HG02884 (cell line): ENCODE results near the gene MEIG1.
"Not testable (repeated sequence)": the region's sequence is repeated elsewhere in the genome, so short reads cannot be mapped to it uniquely, and the experiment has no call there.

Source experiments
- ATAC-seq: cut with Tn5 transposase; IDR thresholded peaks from one replicate; pipeline ENCODE4 v1.9.1; 2021; ENCODE audit warnings: mild to moderate bottlenecking, moderate library complexity; ENCODE audit not compliant: unreplicated experiment

The MEIG1 gene

GRCh38 chr10:14954001-14954770 is 5.0 kb upstream of the MEIG1 start, which contains the start of gene DCLRE1C:
DCLRE1C (minus strand) TSS chr10:14954096; CDS start chr10:14954010, 86 bp downstream.
- peak; percentile 74 for ATAC-seq

- ATAC-seq, result no peak
Measured at GRCh38 chr10:14954934-14955333, 4.3 kb upstream of the MEIG1 start.

- ATAC-seq, result no peak
Measured at GRCh38 chr10:14958872-14959220, 342 bp upstream of the MEIG1 start.

DNA sequence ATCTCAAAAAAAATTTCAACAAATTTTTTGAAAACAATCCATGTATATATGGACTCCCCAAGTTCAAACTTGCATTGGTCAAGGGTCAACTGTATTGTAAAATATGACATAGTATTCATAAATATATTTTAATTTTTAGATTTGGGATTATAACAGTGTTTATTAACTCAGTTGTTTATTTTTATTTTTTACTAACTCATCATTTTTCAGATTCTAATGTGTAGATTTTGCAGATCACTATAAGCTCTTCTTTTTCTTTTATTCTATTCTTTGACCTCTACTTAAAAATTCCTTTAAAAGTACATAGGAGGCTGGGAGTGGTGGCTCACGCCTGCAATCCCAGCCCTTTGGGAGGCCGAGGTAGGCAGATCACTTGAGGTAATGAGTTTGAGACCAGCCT is 8.7 kb downstream of the MEIG1 start:
- ATAC-seq, result no peak

DNA sequence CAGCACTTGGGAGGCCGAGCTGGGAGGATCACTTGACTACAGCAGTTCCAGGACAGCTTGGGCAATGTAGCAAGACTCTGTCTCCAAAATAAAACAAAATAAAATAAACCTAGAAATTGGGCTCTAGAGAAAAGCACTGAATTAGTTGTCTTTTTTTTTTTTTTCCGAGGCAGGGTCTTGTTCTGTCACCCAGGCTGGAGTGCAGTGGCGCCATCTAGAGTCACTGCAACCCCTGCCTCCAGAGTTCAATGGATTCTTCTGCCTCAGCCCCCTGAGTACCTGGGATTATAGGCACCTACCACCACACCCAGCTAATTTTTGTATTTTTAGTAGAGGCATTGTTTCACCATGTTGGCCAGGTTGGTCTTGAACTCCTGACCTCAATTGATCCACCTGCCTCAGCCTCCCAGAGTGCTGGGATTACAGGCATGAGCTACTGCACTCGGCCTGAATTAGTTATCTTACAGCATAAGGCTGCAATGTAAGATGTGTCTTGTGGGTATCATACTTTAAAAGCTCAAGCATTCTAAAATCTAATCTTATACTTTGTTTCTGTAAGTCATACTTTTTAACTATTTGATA is 12.8 kb downstream of the MEIG1 start:
- ATAC-seq, result no peak

DNA sequence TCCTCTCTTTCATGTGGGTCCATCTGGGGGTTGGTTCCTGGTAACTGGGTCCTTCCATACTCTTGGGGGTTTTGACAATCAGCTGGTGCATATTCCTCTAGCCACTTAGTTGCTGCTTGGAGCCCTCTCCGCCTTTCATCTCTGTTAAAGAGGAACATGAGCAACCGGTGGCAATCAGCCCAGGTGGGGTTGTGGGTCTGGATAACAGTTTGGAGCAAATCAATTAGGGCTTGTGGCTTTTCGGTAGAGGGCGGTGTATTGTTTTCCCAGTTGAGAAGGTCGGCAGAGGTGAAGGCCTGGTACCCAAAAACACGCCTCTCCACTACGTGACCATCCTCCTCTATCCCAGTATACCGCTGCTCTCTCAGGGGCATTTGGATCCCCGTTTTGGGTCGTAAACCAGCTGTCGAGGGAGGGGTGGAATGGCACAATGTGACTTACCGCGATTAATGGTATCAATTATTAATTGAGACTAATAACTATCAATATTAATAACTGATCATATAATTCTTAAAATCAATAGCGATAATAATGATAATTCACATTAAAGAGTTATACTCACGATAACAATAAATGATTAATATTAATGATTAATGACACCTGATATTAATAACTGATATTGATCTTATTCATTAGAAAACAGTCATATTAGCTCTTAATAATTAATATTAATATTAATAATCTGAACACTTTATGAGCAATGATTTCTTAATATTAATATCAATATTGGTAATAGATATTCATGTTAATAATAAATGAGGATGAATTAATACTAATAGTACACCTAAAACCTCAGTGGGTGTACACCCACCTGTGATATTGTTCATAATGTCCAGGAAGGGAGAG is 15.2 kb downstream of the MEIG1 start:
- not testable (repeated sequence) for ATAC-seq

DNA sequence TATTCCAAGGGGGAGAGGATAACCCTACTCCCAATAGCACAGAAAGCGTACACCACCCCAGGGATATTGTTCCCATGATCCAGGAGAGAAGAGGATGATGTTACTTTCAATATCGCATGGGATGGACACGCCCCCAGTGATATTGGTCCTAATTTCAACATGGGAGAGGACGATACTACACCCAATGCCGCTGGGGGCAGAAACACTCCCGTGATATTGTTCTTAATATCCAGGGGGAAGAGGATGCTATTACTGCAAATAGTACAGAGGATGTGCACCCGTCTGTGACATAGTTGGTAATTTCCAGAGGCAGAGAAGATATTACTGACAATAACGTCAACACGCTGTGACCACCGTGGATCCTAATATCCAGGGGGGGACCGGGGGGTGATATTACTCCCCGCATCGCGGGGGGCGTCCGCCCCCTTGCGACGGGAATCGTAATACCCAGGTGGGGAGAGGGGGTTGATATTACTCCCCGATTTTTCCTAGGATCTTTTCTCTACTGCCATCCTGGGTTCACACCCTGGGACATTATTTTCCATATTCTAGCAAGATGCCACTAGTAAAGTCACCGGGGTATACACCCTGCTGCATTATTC is 16.6 kb downstream of the MEIG1 start:
- no peak for ATAC-seq

DNA sequence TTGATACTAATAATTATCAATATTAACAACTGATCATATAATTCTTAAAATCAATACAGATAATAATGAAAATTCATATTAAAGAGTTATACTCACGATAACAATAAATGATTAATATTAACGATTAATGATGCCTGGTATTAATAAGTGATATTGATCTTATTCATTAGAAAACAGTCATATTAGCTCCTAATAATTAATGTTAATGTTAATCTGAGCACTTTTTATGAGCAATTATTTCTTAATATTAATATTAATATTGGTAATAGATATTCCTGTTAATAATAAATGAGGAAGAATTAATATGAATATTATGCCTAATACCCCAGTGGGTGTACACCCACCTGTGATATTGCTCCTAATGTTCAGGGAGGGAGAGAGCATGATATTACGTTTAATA is 23.6 kb downstream of the MEIG1 start:
- no peak for ATAC-seq

DNA sequence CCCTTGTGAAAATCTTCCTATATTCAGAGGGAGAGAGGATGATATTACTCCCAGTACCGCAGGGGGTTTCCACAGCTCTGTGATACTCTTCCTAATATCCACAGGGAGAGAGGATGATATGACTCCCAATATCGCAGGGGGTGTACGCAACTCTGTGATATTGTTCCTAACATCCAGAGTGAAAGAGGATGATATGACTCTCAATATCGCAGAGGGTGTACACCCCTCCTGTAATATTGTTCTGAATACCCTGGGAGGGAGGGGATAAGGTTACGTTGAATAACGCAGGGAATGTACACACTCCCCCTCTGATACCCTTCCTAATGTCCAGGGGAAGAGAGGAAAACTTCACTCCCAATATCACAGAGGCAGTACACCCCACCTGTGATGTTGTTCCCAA is 30.4 kb downstream of the MEIG1 start:
- not testable (repeated sequence) for ATAC-seq

DNA sequence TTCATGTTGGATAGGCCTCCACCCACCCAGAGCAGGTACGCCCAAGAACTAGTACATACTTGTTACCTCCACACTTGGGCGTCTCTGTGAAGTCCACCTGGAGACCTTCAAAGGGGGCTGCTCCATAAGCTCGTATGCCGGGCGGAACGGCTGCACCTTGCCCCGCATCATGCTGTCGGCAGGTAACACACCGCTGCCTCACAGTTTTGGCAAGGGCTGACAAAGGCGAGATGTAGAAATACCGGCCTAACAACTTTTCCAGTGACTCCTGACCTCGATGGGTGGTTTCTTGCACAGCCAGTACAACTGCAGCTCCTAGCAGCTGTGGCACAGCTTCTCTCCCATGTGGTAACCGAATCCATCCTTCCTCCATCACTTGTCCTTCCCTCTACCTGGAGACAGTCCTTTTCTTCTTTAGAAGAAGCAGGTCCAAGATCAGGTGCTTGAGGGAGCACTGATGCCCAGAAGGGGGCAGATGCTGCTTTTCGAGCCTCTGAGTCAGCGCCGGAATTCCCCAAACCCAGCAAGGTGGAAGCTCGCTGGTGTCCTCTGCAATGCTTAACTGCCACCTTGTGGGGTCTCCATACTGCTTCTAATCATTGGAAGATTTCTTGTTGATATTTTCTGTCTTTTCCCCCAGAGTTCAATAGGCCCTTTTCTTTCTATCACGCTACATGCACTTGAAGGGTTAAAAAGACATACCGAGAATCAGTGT is 32.0 kb downstream of the MEIG1 start:
- ATAC-seq, result not testable (repeated sequence)

DNA sequence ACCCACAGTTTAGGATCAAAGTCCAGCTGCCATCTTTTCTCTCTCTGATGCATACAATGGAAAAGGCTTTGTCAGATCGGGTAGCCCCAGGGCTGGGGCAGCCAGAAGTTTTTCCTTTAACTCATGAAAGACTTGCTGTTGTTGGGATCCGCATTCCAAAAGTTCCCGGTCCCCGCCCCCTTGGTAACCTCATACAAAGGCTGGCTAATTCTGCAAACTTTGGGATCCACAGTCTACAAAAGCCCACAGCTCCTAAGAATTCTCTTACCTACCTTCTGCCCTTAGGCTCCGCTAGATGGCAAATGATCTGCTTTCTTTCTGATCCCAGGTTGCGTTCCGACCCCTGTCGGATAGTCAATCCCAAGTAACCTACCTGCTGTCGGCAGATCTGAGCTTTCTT is 33.1 kb downstream of the MEIG1 start:
- not testable (repeated sequence) for ATAC-seq

GRCh38 chr10:14993500-14994455 is 34.6 kb downstream of the MEIG1 start:
- ATAC-seq, result not testable (repeated sequence)

- ATAC-seq, result no peak
Measured at GRCh38 chr10:14995964-14996565, 36.9 kb downstream of the MEIG1 start.

DNA sequence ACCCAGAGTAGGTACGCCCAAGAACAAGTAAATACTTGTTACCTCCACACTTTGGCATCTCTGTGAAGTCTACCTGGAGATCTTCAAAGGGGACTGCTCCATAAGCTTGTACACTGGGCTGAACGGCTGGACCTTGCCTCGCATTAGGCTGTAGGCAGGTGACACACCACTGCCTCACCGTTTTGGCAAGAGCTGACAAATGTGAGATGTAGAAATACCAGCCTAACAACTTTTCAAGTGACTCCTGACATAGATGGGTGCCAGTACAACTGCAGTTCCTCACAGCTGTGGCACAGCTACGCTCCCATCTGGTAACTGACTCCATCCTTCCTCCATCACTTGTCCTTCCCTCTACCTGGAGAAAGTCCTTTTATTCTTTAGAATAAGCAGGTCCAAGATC is 54.3 kb downstream of the MEIG1 start:
- ATAC-seq, result not testable (repeated sequence)

GRCh38 chr10:15015451-15015850 is 56.3 kb downstream of the MEIG1 start:
- ATAC-seq, result no peak

- ATAC-seq, result not testable (repeated sequence)
Measured at GRCh38 chr10:15020966-15021365, 61.8 kb downstream of the MEIG1 start.
